Suprapubic skin (tissue), 4 donors: ENCODE results near the gene TMEM167A.

ENCODE experiments used
- EP300 ChIP-seq: sonication (generic); formaldehyde crosslinking; IDR thresholded peaks from one replicate; pipeline ENCODE4 v1.6.1; 2017; ENCODE audit warnings: antibody characterized with exemption
- POLR2AphosphoS5 ChIP-seq, 3 donors: sonication (generic); formaldehyde crosslinking; IDR thresholded peaks; one replicate each; pipeline ENCODE4 v1.6.1; 2017; ENCODE audit warnings: antibody characterized with exemption in 3 of 3
- TF ChIP-seq, protein P1 (sequence below), 2 donors: fragments of 200-600 bp in 1 of 2; fragments of 450-650 bp in 1 of 2; sonication (generic) in 1 of 2; IDR thresholded peaks; one replicate each; pipeline ENCODE4 v1.5.1; 2016 to 2019; ENCODE audit warnings: antibody characterized with exemption in 2 of 2, mild to moderate bottlenecking in 1 of 2, moderate library complexity in 1 of 2

DNA sequence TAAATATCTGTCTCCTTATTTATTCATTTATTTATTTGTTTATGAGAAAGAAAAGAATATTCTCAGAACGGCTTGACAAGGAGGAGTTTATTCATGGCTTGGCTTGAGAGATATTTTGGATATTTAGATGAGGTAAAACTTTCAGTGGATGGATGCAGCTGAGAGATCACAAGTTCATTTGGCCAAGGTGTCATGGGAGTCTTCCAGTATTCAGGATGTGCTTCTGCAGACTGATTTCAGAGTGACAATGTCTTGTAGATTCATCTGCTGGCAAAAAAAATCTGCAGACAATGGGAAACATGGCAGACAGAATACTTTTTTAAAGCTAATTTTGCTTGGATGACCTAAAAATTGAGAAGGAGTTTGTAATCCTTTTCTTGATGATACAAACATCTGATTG lies 38.6 kb upstream of the TMEM167A start:
- TF ChIP-seq, protein P1, sequence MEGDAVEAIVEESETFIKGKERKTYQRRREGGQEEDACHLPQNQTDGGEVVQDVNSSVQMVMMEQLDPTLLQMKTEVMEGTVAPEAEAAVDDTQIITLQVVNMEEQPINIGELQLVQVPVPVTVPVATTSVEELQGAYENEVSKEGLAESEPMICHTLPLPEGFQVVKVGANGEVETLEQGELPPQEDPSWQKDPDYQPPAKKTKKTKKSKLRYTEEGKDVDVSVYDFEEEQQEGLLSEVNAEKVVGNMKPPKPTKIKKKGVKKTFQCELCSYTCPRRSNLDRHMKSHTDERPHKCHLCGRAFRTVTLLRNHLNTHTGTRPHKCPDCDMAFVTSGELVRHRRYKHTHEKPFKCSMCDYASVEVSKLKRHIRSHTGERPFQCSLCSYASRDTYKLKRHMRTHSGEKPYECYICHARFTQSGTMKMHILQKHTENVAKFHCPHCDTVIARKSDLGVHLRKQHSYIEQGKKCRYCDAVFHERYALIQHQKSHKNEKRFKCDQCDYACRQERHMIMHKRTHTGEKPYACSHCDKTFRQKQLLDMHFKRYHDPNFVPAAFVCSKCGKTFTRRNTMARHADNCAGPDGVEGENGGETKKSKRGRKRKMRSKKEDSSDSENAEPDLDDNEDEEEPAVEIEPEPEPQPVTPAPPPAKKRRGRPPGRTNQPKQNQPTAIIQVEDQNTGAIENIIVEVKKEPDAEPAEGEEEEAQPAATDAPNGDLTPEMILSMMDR (IDR thresholded peaks at IDR 0.05): no peak
- TF ChIP-seq POLR2AphosphoS5 (IDR thresholded peaks at IDR 0.05) (no peak), EP300 (no peak)
